ENCODE measurements around the gene CTH. TPM values are rescaled to one million over a fixed set of nuclear protein-coding genes. Genes with fewer than 3 reads are reported as not detected.

The CTH gene
- polyA plus RNA-seq, 3 donors: 0.16 to 1.5 (median 0.28) TPM

- no peaks in the 10 kb centered on the region for H3K4me1 ChIP-seq (ENCODE audit: control insufficient read depth in 1 of 2, insufficient read depth in 2 of 2, low read length in 2 of 2)
- no peaks in the 10 kb centered on the region for H3K36me3 Mint-ChIP-seq
- H3K4me1 Mint-ChIP-seq: no peaks in the 10 kb centered on the region
- WGBS (ENCODE audit: insufficient coverage): 93% methylated on average over 2 of the region's 2 CpGs
- H3K79me2 ChIP-seq (ENCODE audit: insufficient read depth, low read length): no peaks in the 10 kb centered on the region
- H3K4me3 Mint-ChIP-seq: no peak overlapping the region
- no peak overlapping the region for H2AFZ ChIP-seq (ENCODE audit: insufficient read depth, low read depth, low read length, poor library complexity, severe bottlenecking)
- H3K36me3 ChIP-seq (replicated peaks in 1 of 2; ENCODE audit: control insufficient read depth in 1 of 2, insufficient read depth in 2 of 2, low read length in 2 of 2): no peaks in the 10 kb centered on the region
- H3K27ac ChIP-seq (ENCODE audit: low read depth in 1 of 2, low read length in 2 of 2): no peak overlapping the region
- H3K27ac Mint-ChIP-seq: no peak overlapping the region
- no peaks in the 10 kb centered on the region for H3K27me3 ChIP-seq (ENCODE audit: control insufficient read depth in 2 of 2, insufficient read depth in 2 of 2, low read length in 2 of 2)
- H3K4me2 ChIP-seq (replicated peaks; ENCODE audit: extremely low read depth, low read length, poor library complexity, severe bottlenecking): no peak overlapping the region
- no peaks in the 10 kb centered on the region for H4K20me1 ChIP-seq (ENCODE audit: insufficient read depth, low read length)
- TF ChIP-seq CTCF (IDR thresholded peaks at IDR 0.05): no peak
- peaks cover 0 to 1% (median 0%) of the 10 kb centered on the region in 7 donors for H3K9me3 Mint-ChIP-seq
- H3K9ac ChIP-seq (ENCODE audit: insufficient read depth, low read length, poor library complexity, severe bottlenecking): no peak overlapping the region
- DNase-seq: no peak
- H3K4me3 ChIP-seq (replicated peaks in 1 of 3; ENCODE audit: low read depth in 2 of 3, low read length in 3 of 3): no peak overlapping the region
- no peaks in the 10 kb centered on the region for H3K9me3 ChIP-seq (replicated peaks in 1 of 2; ENCODE audit: control insufficient read depth in 1 of 2, insufficient read depth in 1 of 2, low read length in 2 of 2)
- no peaks in the 10 kb centered on the region for H3K27me3 Mint-ChIP-seq (ENCODE audit: low read depth in 3 of 3)
- intact Hi-C loops (cut with micrococcal nuclease): no loop called here
Measured at GRCh38 chr1:70486676-70487458, 75.8 kb downstream of the CTH start.

GRCh38 chr1:70487459-70487815 is 76.4 kb downstream of the CTH start:
- Histone ChIP-seq H3K27ac (ENCODE audit: low read depth in 1 of 2, low read length in 2 of 2) (no peak overlapping the region), H3K9me3 (replicated peaks in 1 of 2; ENCODE audit: control insufficient read depth in 1 of 2, insufficient read depth in 1 of 2, low read length in 2 of 2) (no peaks in the 10 kb centered on the region), H3K4me3 (replicated peaks in 1 of 3; ENCODE audit: low read depth in 2 of 3, low read length in 3 of 3) (no peak overlapping the region), H3K79me2 (ENCODE audit: insufficient read depth, low read length) (no peaks in the 10 kb centered on the region), H3K36me3 (replicated peaks in 1 of 2; ENCODE audit: control insufficient read depth in 1 of 2, insufficient read depth in 2 of 2, low read length in 2 of 2) (no peaks in the 10 kb centered on the region), H3K27me3 (ENCODE audit: control insufficient read depth in 2 of 2, insufficient read depth in 2 of 2, low read length in 2 of 2) (no peaks in the 10 kb centered on the region), H4K20me1 (ENCODE audit: insufficient read depth, low read length) (no peaks in the 10 kb centered on the region), H3K4me2 (replicated peaks; ENCODE audit: extremely low read depth, low read length, poor library complexity, severe bottlenecking) (no peak overlapping the region), H3K9ac (ENCODE audit: insufficient read depth, low read length, poor library complexity, severe bottlenecking) (no peak overlapping the region), H3K4me1 (ENCODE audit: control insufficient read depth in 1 of 2, insufficient read depth in 2 of 2, low read length in 2 of 2) (no peaks in the 10 kb centered on the region), H2AFZ (ENCODE audit: insufficient read depth, low read depth, low read length, poor library complexity, severe bottlenecking) (no peak overlapping the region)
- Mint-ChIP-seq H3K9me3 (peaks cover 0 to 1% (median 0%) of the 10 kb centered on the region in 7 donors), H3K36me3 (no peaks in the 10 kb centered on the region), H3K4me1 (no peaks in the 10 kb centered on the region), H3K4me3 (no peak overlapping the region), H3K27ac (no peak overlapping the region), H3K27me3 (ENCODE audit: low read depth in 3 of 3) (no peaks in the 10 kb centered on the region)
- intact Hi-C loops (cut with micrococcal nuclease): no loop called here
- no peak for TF ChIP-seq CTCF (IDR thresholded peaks at IDR 0.05)
- DNase-seq: no peak
- WGBS (ENCODE audit: insufficient coverage): 85% methylated on average over 2 of the region's 2 CpGs

Measured in CD14-positive monocyte (primary cell).